ENCODE data around the gene PIMREG.

DNA sequence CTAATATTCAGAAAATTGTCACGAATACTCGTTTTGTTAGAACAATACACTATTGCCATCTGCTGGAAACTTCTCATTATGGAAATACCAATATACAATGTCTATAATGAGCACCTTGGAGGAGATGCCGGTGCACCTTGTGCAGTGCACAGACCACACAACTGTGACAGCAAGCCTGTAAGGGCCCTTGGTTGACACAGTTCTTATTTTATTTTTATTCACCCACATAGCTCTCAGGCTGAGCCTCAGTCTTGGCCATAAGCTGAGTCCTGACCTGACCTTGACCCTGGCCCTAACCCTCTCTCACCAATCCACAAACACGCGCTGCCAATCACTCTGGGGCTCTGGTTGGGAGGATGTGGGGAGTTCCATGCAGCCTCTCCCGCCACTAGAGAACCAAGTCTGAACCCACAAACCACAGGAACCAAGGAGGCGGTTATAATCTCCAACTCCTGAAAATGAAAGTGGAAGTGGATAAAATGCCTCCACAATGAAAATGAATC is 16.9 kb upstream of the PIMREG start:
- no peak for TF ChIP-seq CTCF (IDR thresholded peaks at IDR 0.05)
- no peak for TF ChIP-seq POLR2AphosphoS5 (IDR thresholded peaks at IDR 0.05)

Measured in breast epithelium (tissue), 3 donors.